Measurements from ENCODE around the gene MYL3. TPM values are rescaled to one million over a fixed set of nuclear protein-coding genes. Genes with fewer than 3 reads are reported as not detected.

MYL3 gene
- total RNA-seq, 3 donors from 2014 or later (not counting 1 experiment from before 2014, with no cell fraction given), result not detected

GRCh38 chr3:46888705-46889104 is 25.5 kb upstream of the MYL3 start:
- Histone ChIP-seq H3K4me1 (ENCODE audit: control insufficient read depth, insufficient read depth, low read length) (peaks cover 15% of the 10 kb centered on the region), H3K36me3 (ENCODE audit: control insufficient read depth, insufficient read depth, low read length) (no peaks in the 10 kb centered on the region), H3K4me3 (ENCODE audit: low read length) (no peak overlapping the region), H3K9me3 (ENCODE audit: control insufficient read depth, insufficient read depth, low read length) (no peaks in the 10 kb centered on the region), H3K27me3 (ENCODE audit: control insufficient read depth, insufficient read depth, low read length) (peaks cover 29% of the 10 kb centered on the region), H3K27ac (ENCODE audit: low read length) (no peak overlapping the region)
- Mint-ChIP-seq H3K4me3 (no peak overlapping the region), H3K27ac (no peak overlapping the region), H3K36me3 (no peaks in the 10 kb centered on the region), H3K9me3 (no peaks in the 10 kb centered on the region), H3K4me1 (peaks cover 0 to 22% of the 10 kb centered on the region in 2 donors), H3K27me3 (ENCODE audit: low read depth in 2 of 2) (peaks cover 29 to 30% of the 10 kb centered on the region in 2 donors)
- 89% methylated on average over 13 of the region's 13 CpGs for WGBS (ENCODE audit: insufficient coverage)
- TF ChIP-seq CTCF (IDR thresholded peaks at IDR 0.05), result no peak
- DNase-seq (no peak), ATAC-seq (no peak)
- intact Hi-C loops (cut with micrococcal nuclease), result no loop called here

- Histone ChIP-seq H3K4me3 (ENCODE audit: low read length) (no peak overlapping the region), H3K27me3 (ENCODE audit: control insufficient read depth, insufficient read depth, low read length) (peaks cover 27% of the 10 kb centered on the region), H3K9me3 (ENCODE audit: control insufficient read depth, insufficient read depth, low read length) (no peaks in the 10 kb centered on the region), H3K27ac (ENCODE audit: low read length) (no peak overlapping the region), H3K4me1 (ENCODE audit: control insufficient read depth, insufficient read depth, low read length) (peaks cover 17% of the 10 kb centered on the region), H3K36me3 (ENCODE audit: control insufficient read depth, insufficient read depth, low read length) (no peaks in the 10 kb centered on the region)
- intact Hi-C loops (cut with micrococcal nuclease), result no loop called here
- H3K27me3 Mint-ChIP-seq (ENCODE audit: low read depth in 2 of 2), result peaks cover 30 to 31% of the 10 kb centered on the region in 2 donors
- ATAC-seq (no peak), DNase-seq (no peak)
- H3K4me3 Mint-ChIP-seq, result no peak overlapping the region
- peaks cover 0 to 23% of the 10 kb centered on the region in 2 donors for H3K4me1 Mint-ChIP-seq
- no peak for TF ChIP-seq CTCF (IDR thresholded peaks at IDR 0.05)
- no peaks in the 10 kb centered on the region for H3K9me3 Mint-ChIP-seq
- H3K36me3 Mint-ChIP-seq, result no peaks in the 10 kb centered on the region
- H3K27ac Mint-ChIP-seq, result no peak overlapping the region
- WGBS (ENCODE audit: insufficient coverage), result 80% methylated on average over 6 of the region's 7 CpGs
Measured at GRCh38 chr3:46887980-46888494, 24.8 kb upstream of the MYL3 start.

GRCh38 chr3:46885612-46886011 is 22.4 kb upstream of the MYL3 start:
- Mint-ChIP-seq H3K4me1 (peaks cover 3 to 14% of the 10 kb centered on the region in 2 donors), H3K36me3 (no peaks in the 10 kb centered on the region), H3K9me3 (no peaks in the 10 kb centered on the region), H3K27ac (no peak overlapping the region), H3K27me3 (ENCODE audit: low read depth in 2 of 2) (peaks cover 20 to 38% of the 10 kb centered on the region in 2 donors), H3K4me3 (no peak overlapping the region)
- no peaks in the 10 kb centered on the region for H3K36me3 ChIP-seq (ENCODE audit: control insufficient read depth, insufficient read depth, low read length)
- peaks cover 17% of the 10 kb centered on the region for H3K4me1 ChIP-seq (ENCODE audit: control insufficient read depth, insufficient read depth, low read length)
- WGBS (ENCODE audit: insufficient coverage), result 98% methylated on average over 3 of the region's 3 CpGs
- TF ChIP-seq CTCF (IDR thresholded peaks at IDR 0.05), result no peak
- no peak for ATAC-seq
- no peaks in the 10 kb centered on the region for H3K9me3 ChIP-seq (ENCODE audit: control insufficient read depth, insufficient read depth, low read length)
- H3K4me3 ChIP-seq (ENCODE audit: low read length), result no peak overlapping the region
- no peak overlapping the region for H3K27ac ChIP-seq (ENCODE audit: low read length)
- peaks cover 22% of the 10 kb centered on the region for H3K27me3 ChIP-seq (ENCODE audit: control insufficient read depth, insufficient read depth, low read length)
- DNase-seq, result no peak
- intact Hi-C loops (cut with micrococcal nuclease), result no loop called here

GRCh38 chr3:46884929-46885328 is 21.7 kb upstream of the MYL3 start:
- no peak for TF ChIP-seq CTCF (IDR thresholded peaks at IDR 0.05)
- DNase-seq, result no peak
- intact Hi-C loops (cut with micrococcal nuclease), result no loop called here
- 100% methylated on average over 4 of the region's 7 CpGs for WGBS (ENCODE audit: insufficient coverage)
- peaks cover 17% of the 10 kb centered on the region for H3K4me1 ChIP-seq (ENCODE audit: control insufficient read depth, insufficient read depth, low read length)
- Mint-ChIP-seq H3K9me3 (no peaks in the 10 kb centered on the region), H3K4me1 (peaks cover 9 to 20% of the 10 kb centered on the region in 2 donors), H3K27ac (no peak overlapping the region), H3K27me3 (ENCODE audit: low read depth in 2 of 2) (peaks cover 27 to 44% of the 10 kb centered on the region in 2 donors), H3K36me3 (no peaks in the 10 kb centered on the region), H3K4me3 (peak overlapping the region; percentile 49)
- ATAC-seq, result no peak
- no peak overlapping the region for H3K4me3 ChIP-seq (ENCODE audit: low read length)
- peaks cover 25% of the 10 kb centered on the region for H3K27me3 ChIP-seq (ENCODE audit: control insufficient read depth, insufficient read depth, low read length)
- no peak overlapping the region for H3K27ac ChIP-seq (ENCODE audit: low read length)
- no peaks in the 10 kb centered on the region for H3K36me3 ChIP-seq (ENCODE audit: control insufficient read depth, insufficient read depth, low read length)
- no peaks in the 10 kb centered on the region for H3K9me3 ChIP-seq (ENCODE audit: control insufficient read depth, insufficient read depth, low read length)

All from natural killer cell (primary cell).